NCI-H226 (cell line): ENCODE results near the gene MCM3.

Source experiments
- DNase-seq: peaks from one replicate; pipeline ENCODE4 v3.0.0-alpha.2; 2015

Gene MCM3

DNA sequence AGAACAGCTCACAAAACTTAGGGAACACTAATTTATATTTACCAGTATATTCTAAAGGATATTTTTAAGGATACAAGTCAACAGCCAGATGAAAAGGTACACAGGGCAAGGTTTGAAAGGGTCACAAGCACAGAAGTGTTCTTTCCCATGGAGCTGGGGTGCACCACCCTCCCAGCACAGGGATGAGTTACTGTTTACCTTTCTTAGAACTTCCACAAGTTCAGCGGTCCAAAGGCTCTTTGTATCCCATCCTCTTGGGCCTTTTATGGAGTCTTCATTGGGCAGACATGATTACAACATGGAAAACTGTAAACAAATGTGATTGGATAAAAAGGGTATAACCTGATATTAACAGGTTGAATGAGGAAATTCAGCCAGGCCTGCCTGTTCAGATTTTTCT is 39.1 kb downstream of the MCM3 start:
- DNase-seq, result no peak

DNA sequence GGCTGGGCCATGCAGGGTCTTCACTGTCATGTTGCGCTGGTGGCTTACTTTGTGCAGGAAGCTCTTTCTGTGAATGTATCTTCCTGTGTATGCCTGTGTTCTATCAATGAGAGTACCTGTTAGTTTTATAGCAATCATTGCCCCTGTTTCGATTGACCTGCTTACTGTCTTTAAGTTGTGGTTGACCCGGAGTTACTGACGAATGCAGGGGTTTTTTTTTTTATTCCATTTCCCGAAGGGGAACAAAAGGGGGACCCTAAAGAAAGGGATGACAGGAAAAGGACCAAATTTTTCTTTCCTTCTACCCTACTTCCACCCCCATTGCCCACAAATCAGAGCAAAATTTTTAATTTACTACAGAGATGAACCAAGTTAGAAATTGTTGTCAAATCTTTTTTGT is 40.1 kb downstream of the MCM3 start, which contains the start of gene IL17F:
Gene IL17F, minus strand, starts transcription at position 101 of the 400 bp plus-strand sequence. Its CDS starts 71 bp downstream, at position 30.
- no peak for DNase-seq

DNA sequence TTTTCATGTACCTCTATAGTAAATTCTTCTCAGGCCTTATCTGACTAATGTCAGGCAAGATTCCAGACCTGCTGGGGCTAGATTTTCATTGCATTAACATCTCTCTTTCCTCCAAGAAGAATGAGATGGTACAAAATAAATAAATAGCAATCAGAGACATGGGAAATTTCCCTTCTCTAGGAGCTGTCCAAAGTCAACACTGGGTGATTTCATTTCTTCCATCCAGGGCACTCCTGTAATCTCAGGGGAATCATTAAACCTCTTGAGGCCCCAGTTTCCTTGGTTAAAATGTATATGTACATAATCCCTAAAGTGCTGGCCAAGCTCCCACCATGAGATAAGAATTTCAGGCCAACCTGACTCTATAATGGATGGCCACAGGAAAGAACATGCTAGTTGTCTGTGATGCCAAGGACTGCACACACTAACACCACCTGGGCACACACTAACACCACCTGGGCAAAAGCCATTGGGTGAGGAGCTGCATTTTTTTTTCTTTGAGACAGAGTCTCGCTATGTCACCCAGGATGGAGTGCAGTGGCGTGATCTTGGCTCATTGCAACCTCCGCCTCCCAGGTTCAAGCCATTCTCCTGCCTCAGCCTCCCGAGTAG is 41.2 kb downstream of the MCM3 start:
- no peak for DNase-seq

DNA sequence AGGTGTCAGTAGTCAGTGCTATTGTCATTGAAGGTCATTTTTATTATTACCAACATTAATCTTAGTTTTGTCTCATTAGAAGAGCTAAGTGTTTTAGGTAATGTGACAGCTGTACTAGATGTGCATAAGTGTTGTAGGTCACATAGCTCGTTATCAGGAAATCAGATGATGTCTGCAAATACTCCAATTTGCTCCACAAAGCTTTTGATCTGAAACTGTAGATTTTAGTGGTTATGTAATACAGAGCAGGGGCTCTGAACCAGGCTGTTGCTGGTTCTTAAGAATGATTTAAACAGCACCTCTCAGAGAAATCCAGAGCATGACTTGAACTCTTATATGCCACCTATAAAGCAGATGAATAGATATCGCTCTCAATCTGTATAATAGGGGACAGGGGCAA is 42.7 kb downstream of the MCM3 start:
- no peak for DNase-seq

DNA sequence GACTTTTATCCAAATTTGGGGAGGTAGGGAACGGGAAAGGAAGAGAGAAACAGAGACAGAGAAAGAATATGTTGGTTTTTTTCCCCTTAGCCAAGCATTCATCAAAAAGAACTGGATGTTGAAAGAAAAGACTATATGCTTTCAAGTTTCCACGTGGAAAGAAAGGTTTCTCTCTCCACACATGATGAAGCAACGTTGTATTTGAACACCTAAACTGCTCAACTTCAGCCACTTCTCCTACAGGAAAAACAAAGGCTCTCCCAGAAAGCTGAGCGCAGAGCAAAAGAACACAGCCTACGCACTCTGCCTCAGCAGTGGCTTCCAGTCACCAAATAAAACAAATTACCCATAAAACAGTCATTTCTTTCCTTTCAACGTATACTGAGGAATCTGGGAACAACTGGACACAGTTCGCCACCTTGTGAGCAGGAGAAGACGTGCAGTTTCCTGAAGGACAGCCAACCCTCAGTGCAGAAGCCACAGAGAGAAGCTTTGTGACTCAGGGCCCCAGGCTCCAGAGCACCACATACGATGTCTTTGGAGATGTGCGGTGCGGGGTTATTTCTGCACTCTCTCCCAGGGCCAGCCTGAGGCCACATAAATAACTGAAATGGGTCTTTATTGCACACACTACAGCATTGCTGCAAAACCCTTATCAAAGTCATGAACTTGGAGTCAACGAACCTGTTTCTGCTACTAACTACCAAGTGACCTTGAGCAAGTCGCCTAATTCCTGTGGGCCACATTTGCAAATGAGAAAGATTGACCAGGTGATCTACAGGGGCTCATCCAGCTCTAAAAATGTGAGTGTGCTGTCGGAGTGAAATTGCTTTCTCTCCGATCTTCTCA is 50.3 kb downstream of the MCM3 start:
- peak; percentile 16 for DNase-seq

DNA sequence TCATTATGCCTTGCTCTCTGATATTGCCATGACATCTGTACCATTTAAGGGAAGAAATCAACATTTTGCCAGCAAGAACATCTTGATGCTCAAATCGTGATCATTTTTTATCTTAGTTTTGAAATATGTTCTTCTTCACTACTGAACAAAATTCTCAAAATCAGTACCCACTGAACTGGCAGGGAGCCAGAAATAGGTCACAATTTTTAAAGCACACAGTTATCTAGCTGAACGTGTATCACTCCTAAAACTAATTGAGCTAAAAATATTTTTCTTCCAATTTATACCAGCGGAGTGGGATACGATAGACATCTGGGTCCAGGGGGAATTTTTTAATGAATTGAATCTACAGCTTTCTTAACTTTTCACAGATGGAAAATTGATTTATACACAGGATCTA is 51.5 kb downstream of the MCM3 start:
- DNase-seq, result no peak

DNA sequence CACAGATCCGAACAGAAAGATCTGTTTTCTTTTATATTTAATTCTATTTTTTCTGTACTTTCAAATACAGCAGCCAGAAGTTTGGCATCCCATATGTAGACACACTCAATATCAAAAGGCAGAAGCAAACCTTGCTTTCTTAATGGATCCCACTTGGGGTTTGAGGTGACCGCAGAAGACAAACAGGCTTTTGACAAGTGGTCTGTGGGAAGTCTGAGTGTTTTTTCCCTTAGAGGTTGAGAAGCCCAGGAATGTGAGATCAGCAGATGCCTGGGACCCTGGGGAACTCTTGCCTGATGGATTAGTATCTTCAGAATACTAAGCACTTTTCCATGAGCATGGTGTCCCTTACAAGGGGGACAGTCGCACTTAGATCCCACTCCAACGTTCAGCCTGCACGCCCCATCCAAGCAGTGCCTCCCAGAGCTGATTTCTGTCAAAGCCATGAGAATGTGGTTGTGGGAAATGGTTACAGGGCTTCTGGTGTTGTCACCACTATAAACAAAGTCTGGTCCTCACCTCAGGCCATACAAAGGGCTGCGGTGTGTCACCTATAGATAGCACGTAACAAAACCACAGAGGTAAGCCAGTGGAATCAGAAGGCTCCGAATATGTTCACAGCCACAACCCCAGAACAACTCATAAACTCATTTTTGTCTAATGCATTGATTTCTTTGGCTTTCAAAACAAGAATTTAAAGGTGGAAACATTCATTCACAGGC is 53.0 kb downstream of the MCM3 start:
- DNase-seq, result no peak

DNA sequence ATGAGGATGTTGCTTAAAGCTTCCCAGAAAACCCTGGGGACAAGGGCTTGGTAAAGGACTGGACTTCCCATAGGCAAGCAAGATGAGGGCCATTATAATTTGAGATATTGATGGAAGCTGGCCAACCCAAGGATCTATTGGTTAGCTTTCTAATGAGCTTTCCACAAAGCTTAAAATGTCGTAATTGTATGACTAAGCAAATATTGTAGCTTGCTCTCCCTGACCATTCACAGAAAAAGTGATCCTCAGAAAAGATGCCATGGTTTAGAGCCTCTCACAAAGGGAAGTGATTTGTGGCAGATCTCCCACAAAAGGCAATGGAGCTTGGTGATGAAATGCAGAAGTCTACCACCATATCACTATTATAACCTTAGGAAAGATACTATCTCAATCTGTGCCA is 53.9 kb downstream of the MCM3 start:
- no peak for DNase-seq

DNA sequence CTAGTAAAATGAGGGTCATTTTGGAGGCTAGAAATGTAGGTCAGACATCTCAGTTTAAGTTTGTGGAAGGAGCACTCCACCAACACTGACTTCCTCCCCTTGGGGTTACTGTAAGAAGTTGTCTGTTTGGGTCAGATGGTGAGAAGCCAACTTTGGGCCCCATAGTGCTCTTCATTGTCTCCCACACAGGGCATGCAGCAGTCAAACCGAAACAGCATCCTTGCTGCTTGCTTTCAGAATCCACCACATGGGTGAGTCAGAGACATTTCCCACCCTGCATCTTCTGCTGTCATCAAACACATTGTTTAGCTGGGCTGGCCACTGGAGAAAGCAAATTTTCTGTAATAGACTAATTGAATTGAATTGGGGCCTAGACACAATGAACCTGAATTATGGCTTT is 57.0 kb downstream of the MCM3 start:
- DNase-seq, result no peak

DNA sequence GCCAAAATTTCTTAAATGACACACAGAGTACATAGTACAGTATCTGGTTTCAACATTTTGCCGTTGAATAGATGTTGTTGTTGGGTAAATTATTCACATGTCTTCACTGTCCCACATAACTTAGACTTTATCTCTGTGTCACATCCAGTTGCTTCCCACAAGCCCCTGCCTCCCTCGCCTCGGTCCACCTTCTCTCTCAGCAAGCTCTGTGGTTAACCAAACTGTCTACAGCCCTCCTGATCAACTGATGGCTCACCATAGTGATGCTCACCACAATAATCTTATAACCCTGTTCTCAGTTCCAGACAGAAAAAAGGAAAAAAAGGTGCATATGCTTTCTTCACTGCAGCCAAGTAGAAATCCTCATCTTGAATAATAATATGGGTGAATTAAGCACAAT is 63.2 kb downstream of the MCM3 start:
- DNase-seq, result no peak

DNA sequence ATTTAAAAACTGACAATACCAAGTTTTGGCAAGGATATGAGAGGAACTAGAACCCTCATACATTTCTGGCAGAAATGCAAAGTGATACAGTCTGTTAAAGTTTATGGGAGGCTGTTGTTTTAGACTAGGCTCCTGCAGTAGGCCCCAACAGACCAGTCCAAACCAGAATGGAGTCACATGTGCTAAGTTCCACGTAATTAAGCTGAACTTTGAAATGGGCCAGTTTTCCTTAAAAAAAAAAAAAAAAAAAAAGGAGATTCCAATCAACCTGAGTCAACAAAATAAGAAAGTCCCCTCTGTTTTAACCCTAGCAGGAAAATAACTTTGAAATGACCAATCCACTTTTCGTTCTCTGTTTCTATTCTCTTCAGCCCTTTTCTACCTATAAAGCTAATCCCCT is 66.8 kb downstream of the MCM3 start:
- no peak for DNase-seq

DNA sequence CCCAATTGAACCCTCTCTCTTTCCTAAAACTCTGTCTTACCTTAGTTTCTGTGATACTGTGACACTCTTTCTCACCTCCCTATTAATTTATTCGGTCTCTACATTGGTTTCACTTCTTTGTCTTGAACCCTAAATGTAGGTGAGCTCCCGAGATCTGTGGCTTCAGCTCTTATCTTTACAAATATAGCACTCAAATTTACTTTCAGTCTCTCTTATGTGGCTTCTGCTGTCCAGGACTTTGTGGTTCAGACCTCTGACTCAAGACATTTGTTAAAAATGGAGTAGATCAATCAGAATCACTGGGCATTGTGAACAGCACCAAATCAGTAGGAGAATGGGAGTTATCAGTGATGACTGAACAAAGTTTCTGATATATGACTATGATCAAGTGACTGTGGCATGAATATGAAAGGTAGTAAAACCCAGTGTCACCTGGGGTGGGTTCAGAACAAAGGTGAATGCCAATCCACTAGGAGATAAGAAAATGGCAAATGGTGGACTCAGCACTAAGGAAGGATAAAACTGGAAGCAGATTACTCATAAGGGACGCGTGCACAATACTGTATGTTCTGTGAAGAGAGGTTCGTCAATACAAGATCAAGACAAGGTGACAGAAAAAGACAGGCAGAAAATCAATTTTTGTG is 67.5 kb downstream of the MCM3 start:
- no peak for DNase-seq

DNA sequence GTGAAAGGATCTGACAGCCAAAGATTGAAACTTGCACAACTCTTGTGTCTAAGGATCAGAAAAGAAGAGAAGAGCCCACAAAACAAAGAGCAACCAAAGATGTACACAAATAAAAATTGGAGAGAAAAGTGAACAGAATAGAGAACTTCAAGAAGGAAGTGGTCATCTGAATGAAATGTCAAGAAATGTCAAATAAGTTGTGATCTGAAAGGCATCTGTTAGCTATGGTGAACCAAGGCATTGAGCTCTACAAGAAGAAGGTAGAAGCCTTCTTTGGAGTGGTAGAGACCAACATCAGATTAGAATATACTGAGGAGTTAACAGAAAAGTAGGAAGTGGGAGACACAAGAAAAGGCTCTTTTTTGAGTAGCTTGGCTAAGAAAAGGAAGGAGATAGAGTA is 68.8 kb downstream of the MCM3 start:
- no peak for DNase-seq
